HFFc6 (cell line): ENCODE results near the gene OVCA2. TPM values are rescaled to one million over a fixed set of nuclear protein-coding genes. Genes with fewer than 3 reads are reported as not detected.
"Not testable (repeated sequence)": the region's sequence is repeated elsewhere in the genome, so short reads cannot be mapped to it uniquely, and the experiment has no call there.

Experiments
- DNase-seq: peaks from one replicate; pipeline ENCODE4 v3.0.0-alpha.2; 2018
- H3K27ac Mint-ChIP-seq: 2 replicates; pipeline ENCODE4 v1.8.0; 2020; ENCODE audit warnings: mild to moderate bottlenecking, mixed read lengths
- H3K27me3 Mint-ChIP-seq: 2 replicates; pipeline ENCODE4 v1.8.0; 2021; ENCODE audit warnings: mild to moderate bottlenecking, moderate library complexity, mixed read lengths; ENCODE audit not compliant: insufficient read depth
- H3K36me3 Mint-ChIP-seq: 2 replicates; pipeline ENCODE4 v1.8.0; 2021; ENCODE audit warnings: low read depth, mixed read lengths
- H3K4me1 Mint-ChIP-seq: 2 replicates; pipeline ENCODE4 v1.8.0; 2020; ENCODE audit warnings: low read depth, mixed read lengths
- H3K4me3 Mint-ChIP-seq: 2 replicates; pipeline ENCODE4 v1.8.0; 2020; ENCODE audit warnings: mild to moderate bottlenecking, moderate library complexity, mixed read lengths
- H3K9me3 Mint-ChIP-seq: 2 replicates; pipeline ENCODE4 v1.8.0; 2020; ENCODE audit warnings: mild to moderate bottlenecking, mixed read lengths
- total RNA-seq, 6 experiments: library from RNA; stranded (reverse); fragmentation: NEBNext Ultra II Directional; extraction: Animal tissue kit (Norgen Biotek cat#: 25700); gene quantifications; 2 replicates in 1 of 6; 3 replicates in 5 of 6; pipeline ENCODE4 v1.2.3, GENCODE V29; 2021
- TF ChIP-seq, protein P1 (sequence below): fragments of 200-600 bp; sonication (generic); IDR thresholded peaks from 2 replicates; pipeline ENCODE4 v1.5.0; 2021; ENCODE audit warnings: antibody characterized with exemption, mild to moderate bottlenecking

Gene OVCA2
- total RNA-seq, 6 experiments from 2014 or later: 39.5 to 44.3 (median 41.7) TPM

DNA sequence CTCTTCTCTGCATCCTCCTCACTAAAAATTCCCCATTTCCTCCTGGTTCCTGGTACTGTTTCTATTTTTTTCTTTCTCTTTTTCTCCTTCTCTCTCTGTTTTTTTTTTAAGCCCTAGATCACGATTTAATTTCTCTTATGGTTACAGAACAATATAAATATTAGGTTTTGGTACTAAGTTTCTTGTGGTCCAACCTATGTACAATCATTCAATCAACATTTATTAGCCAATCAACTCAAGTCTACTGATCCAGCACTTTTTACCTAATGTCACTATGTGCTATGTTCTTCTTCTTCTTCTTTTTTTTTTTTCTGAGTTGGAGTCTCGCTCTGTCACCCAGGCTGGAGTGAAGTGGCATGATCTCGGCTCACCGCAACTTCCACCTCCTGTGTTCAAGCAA is 29.3 kb upstream of the OVCA2 start:
- H3K27ac Mint-ChIP-seq: no peak overlapping the region; the same call in 1 of the 2 replicates
- no peak for DNase-seq
- no peaks in the 10 kb centered on the region for H3K36me3 Mint-ChIP-seq
- peaks cover 17% of the 10 kb centered on the region for H3K4me1 Mint-ChIP-seq
- TF ChIP-seq, protein P1, sequence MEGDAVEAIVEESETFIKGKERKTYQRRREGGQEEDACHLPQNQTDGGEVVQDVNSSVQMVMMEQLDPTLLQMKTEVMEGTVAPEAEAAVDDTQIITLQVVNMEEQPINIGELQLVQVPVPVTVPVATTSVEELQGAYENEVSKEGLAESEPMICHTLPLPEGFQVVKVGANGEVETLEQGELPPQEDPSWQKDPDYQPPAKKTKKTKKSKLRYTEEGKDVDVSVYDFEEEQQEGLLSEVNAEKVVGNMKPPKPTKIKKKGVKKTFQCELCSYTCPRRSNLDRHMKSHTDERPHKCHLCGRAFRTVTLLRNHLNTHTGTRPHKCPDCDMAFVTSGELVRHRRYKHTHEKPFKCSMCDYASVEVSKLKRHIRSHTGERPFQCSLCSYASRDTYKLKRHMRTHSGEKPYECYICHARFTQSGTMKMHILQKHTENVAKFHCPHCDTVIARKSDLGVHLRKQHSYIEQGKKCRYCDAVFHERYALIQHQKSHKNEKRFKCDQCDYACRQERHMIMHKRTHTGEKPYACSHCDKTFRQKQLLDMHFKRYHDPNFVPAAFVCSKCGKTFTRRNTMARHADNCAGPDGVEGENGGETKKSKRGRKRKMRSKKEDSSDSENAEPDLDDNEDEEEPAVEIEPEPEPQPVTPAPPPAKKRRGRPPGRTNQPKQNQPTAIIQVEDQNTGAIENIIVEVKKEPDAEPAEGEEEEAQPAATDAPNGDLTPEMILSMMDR: no peak
- H3K9me3 Mint-ChIP-seq: peaks cover 5% of the 10 kb centered on the region; the same call in 1 of the 2 replicates
- peaks cover 20% of the 10 kb centered on the region for H3K27me3 Mint-ChIP-seq
- H3K4me3 Mint-ChIP-seq: no peak overlapping the region

DNA sequence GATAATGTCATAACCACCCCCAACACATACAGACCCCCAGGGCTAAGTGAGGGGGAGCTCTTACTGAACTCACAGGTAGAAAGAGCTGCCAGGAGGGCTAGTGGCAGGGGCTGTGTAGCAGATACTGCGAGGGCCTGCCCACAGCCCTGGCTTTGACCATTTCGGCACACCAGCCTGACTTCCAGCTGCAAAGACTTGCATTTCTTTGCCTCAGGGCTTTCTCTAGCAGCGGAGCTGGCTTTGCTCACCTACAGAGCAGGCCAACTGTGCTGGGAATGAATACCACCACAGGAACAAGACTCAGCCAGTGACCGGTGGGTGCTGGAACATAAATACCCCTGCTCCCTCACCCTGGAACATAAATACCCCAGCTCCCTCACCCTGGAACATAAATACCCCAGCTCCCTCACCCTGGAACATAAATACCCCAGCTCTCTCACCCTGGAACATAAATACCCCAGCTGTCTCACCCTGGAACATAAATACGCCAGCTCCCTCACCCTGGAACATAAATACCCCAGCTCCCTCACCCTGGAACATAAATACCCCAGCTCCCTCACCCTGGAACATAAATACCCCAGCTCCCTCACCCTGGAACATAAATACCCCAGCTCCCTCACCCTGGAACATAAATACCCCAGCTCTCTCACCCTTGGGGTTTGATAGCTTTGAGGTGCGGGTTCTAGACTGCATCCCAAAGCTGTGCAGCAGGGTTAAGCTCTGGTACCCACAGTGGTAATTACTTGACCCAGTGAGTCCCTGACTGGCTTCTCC is 28.4 kb upstream of the OVCA2 start:
- Mint-ChIP-seq H3K4me1 (peaks cover 17% of the 10 kb centered on the region), H3K27me3 (peaks cover 29% of the 10 kb centered on the region)
- not testable (repeated sequence) for DNase-seq, H3K27ac Mint-ChIP-seq, H3K36me3 Mint-ChIP-seq, H3K4me3 Mint-ChIP-seq, H3K9me3 Mint-ChIP-seq

DNA sequence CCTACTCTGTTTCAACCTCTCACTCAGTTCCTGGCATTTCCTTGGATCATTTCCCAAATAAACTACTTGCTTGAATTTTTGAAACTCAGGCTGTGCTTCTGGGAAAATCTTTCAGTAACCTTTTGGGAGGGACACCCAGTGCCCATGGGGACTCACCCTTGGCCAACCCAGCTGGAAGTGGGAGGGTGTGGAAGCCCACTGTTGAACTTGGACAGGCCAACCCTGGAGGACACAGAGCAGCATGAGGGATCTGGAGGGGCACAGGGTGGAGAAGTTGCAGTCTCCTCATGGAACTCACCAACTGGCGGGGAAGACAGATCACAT is 27.9 kb upstream of the OVCA2 start:
- DNase-seq: no peak
- H3K27ac Mint-ChIP-seq: no peak overlapping the region
- H3K4me3 Mint-ChIP-seq: no peak overlapping the region

DNA sequence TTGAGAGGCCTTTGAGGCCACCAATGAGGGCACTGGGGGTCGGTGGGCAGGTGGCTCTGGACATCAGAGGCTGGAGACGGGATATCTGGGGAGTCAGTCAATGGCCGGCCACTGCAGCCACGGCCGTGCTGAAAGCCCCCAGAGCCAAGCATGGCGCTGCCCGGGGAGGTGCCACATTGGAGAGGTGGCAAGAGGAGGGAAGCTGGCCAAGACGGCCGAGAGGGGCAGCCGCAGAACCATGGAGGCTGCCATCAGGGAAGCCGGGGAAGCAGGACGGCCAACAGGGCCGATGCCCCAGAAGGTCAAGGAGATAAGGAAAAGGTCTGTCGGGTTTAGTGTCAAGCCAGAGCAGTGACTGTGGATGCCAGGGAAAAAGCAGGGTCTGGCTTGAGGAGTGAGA is 26.5 kb upstream of the OVCA2 start:
- Mint-ChIP-seq H3K36me3 (no peaks in the 10 kb centered on the region), H3K9me3 (peaks cover 5% of the 10 kb centered on the region; the same call in 1 of the 2 replicates), H3K4me1 (peaks cover 17% of the 10 kb centered on the region), H3K4me3 (no peak overlapping the region), H3K27ac (no peak overlapping the region), H3K27me3 (peaks cover 48% of the 10 kb centered on the region)
- TF ChIP-seq, protein P1: no peak
- no peak for DNase-seq

More for the DNA sequence above, 27.9 kb upstream of the OVCA2 start:
- Mint-ChIP-seq H3K36me3 (no peaks in the 10 kb centered on the region), H3K4me1 (peaks cover 17% of the 10 kb centered on the region), H3K27me3 (peaks cover 34% of the 10 kb centered on the region), H3K9me3 (peaks cover 5% of the 10 kb centered on the region; the same call in 1 of the 2 replicates)
- TF ChIP-seq, protein P1: no peak

DNA sequence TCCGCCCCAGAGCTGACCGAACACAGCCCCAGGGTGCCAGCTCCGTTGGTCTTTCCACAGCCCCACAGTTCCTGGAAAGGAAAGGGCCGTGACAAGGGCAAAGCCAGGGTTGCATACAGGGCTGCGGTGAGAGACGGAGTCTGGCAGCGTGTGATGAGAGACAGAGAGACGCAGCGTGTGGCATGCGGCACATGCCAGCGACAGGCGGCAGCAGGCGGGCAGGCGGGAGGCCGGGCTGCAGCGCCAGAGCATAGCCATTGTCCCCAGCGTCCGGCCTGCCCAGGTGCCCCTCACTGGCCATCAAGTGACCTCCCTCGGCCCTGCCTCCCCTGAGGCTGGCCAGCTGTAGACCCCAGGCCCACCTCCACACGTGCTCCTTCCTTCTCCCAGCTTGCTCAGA is 25.3 kb upstream of the OVCA2 start:
- TF ChIP-seq, protein P1: no peak
- Mint-ChIP-seq H3K4me3 (no peak overlapping the region), H3K27me3 (peaks cover 57% of the 10 kb centered on the region), H3K36me3 (no peaks in the 10 kb centered on the region), H3K9me3 (peaks cover 5% of the 10 kb centered on the region; the same call in 1 of the 2 replicates), H3K27ac (no peak overlapping the region), H3K4me1 (peaks cover 12% of the 10 kb centered on the region)
- no peak for DNase-seq

DNA sequence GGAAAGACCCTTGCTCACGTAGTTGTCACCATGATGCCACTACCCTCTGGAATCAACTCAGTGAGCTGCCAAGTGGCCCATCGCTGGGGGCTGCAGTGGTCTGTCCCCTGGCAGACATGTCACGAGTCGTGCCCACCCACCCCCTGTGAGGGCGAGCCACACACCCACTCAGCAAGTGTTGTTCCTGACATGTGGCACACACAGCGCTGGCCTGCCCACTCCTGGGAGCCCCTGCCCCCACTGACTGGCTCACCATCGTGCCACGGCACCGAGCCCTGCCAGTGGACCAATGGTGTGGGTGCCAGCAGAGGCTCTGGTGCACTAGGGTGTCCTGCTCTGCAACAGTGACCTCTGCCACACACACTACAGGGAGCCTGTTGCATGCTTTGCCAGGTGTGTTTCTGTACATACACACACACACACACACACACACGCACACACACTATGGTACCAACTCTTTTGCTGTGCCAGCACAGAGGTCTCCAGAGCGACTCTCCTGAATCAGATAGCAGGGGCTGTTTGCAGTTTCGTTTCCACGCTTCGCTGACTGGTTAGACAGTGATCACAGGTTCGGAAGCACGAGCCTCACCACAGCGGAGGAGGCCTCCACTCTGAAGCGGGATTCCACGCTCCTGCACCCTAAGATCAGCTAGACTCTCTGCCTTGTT is 24.4 kb upstream of the OVCA2 start:
- peaks cover 59% of the 10 kb centered on the region for H3K27me3 Mint-ChIP-seq
- peaks cover 5% of the 10 kb centered on the region; the same call in 1 of the 2 replicates for H3K9me3 Mint-ChIP-seq

More for the DNA sequence above, 24.4 kb upstream of the OVCA2 start:
- Mint-ChIP-seq H3K4me1 (peaks cover 3% of the 10 kb centered on the region), H3K36me3 (no peaks in the 10 kb centered on the region), H3K4me3 (no peak overlapping the region), H3K27ac (no peak overlapping the region)
- DNase-seq: no peak
- TF ChIP-seq, protein P1: no peak
